DMS53 (cell line): ENCODE measurements around the gene CRYL1.

Experiments used
- DNase-seq: peaks from one replicate; lab custom pipeline; 2025; lab: John Stamatoyannopoulos, UW

The CRYL1 gene

GRCh38 chr13:20492641-20493040 lies 33.0 kb downstream of the CRYL1 start:
- DNase-seq = peak; percentile 76

- no peak for DNase-seq
Measured at GRCh38 chr13:20491926-20492435, 33.7 kb downstream of the CRYL1 start.

- DNase-seq = peak; percentile 53
Measured at GRCh38 chr13:20489185-20489820, 36.4 kb downstream of the CRYL1 start.

- DNase-seq = no peak
Measured at GRCh38 chr13:20487927-20488326, 37.7 kb downstream of the CRYL1 start.

GRCh38 chr13:20482787-20483186 lies 42.9 kb downstream of the CRYL1 start:
- no peak for DNase-seq

GRCh38 chr13:20482275-20482761 lies 43.3 kb downstream of the CRYL1 start:
- DNase-seq = no peak

- DNase-seq = no peak
Measured at GRCh38 chr13:20477394-20477793, 48.3 kb downstream of the CRYL1 start.

- DNase-seq = peak; percentile 47
Measured at GRCh38 chr13:20475927-20476691, 49.5 kb downstream of the CRYL1 start.

- no peak for DNase-seq
Measured at GRCh38 chr13:20474515-20474914, 51.1 kb downstream of the CRYL1 start.

- no peak for DNase-seq
Measured at GRCh38 chr13:20473888-20474287, 51.8 kb downstream of the CRYL1 start.

- DNase-seq = no peak
Measured at GRCh38 chr13:20473139-20473538, 52.5 kb downstream of the CRYL1 start.

- no peak for DNase-seq
Measured at GRCh38 chr13:20472531-20472930, 53.1 kb downstream of the CRYL1 start.

- DNase-seq = no peak
Measured at GRCh38 chr13:20470136-20470535, 55.5 kb downstream of the CRYL1 start.

- DNase-seq = no peak
Measured at GRCh38 chr13:20466371-20466770, 59.3 kb downstream of the CRYL1 start.

GRCh38 chr13:20465218-20465879 lies 60.3 kb downstream of the CRYL1 start:
- no peak for DNase-seq

- no peak for DNase-seq
Measured at GRCh38 chr13:20462921-20463320, 62.7 kb downstream of the CRYL1 start.

GRCh38 chr13:20462533-20462915 lies 63.1 kb downstream of the CRYL1 start:
- DNase-seq = no peak

GRCh38 chr13:20461860-20462532 lies 63.7 kb downstream of the CRYL1 start:
- no peak for DNase-seq

- DNase-seq = no peak
Measured at GRCh38 chr13:20461481-20461859, 64.2 kb downstream of the CRYL1 start.

GRCh38 chr13:20460761-20461160 lies 64.9 kb downstream of the CRYL1 start:
- DNase-seq = no peak

- no peak for DNase-seq
Measured at GRCh38 chr13:20457670-20458069, 68.0 kb downstream of the CRYL1 start.

GRCh38 chr13:20456737-20457136 lies 68.9 kb downstream of the CRYL1 start:
- DNase-seq = no peak
